Neural progenitor cell (in vitro differentiated cells): ENCODE results near the gene KCNH2. TPM values are rescaled to one million over a fixed set of nuclear protein-coding genes. Genes with fewer than 3 reads are reported as not detected.
A peak's percentile ranks its signal among the peaks of the same experiment; 100 is the strongest.

Source experiments
- DNase-seq: peaks from one replicate; pipeline ENCODE4 v3.0.0-alpha.2; 2016; ENCODE audit warnings: low spot score
- H2AFZ ChIP-seq: fragments of 200-600 bp; sonication (generic); replicated peaks from 2 replicates; pipeline ENCODE4 v1.6.1; 2016; ENCODE audit warnings: antibody characterized with exemption
- H3F3A ChIP-seq: fragments of 200-600 bp; sonication (generic); 2 replicates; pipeline ENCODE4 v1.6.1; 2016; ENCODE audit warnings: antibody characterized with exemption, low read depth
- H3K27ac ChIP-seq: fragments of 200-600 bp; sonication (generic); 2 replicates; pipeline ENCODE4 v1.5.1; 2016; ENCODE audit warnings: mild to moderate bottlenecking
- H3K27me3 ChIP-seq: fragments of 200-600 bp; sonication (generic); 2 replicates; pipeline ENCODE4 v1.6.1; 2016; ENCODE audit warnings: mild to moderate bottlenecking, moderate library complexity
- H3K36me3 ChIP-seq: fragments of 200-600 bp; sonication (generic); 2 replicates; pipeline ENCODE4 v1.5.1; 2016
- H3K4me1 ChIP-seq: fragments of 200-600 bp; sonication (generic); 2 replicates; pipeline ENCODE4 v1.6.1; 2016; ENCODE audit warnings: mixed run types
- H3K4me2 ChIP-seq: fragments of 200-600 bp; sonication (generic); 2 replicates; pipeline ENCODE4 v1.6.1; 2016
- H3K4me3 ChIP-seq: fragments of 200-600 bp; sonication (generic); 2 replicates; pipeline ENCODE4 v1.5.1; 2016
- H3K79me2 ChIP-seq: fragments of 200-600 bp; sonication (generic); 2 replicates; pipeline ENCODE4 v1.6.1; 2016; ENCODE audit warnings: low read depth
- H3K9ac ChIP-seq: fragments of 200-600 bp; sonication (generic); 2 replicates; pipeline ENCODE4 v1.6.1; 2016
- H3K9me3 ChIP-seq: fragments of 200-600 bp; sonication (generic); 2 replicates; pipeline ENCODE4 v1.5.1; 2016; ENCODE audit warnings: low read depth
- H4K20me1 ChIP-seq: fragments of 200-600 bp; sonication (generic); 2 replicates; pipeline ENCODE4 v1.6.1; 2016; ENCODE audit warnings: low read depth
- H3K27ac Mint-ChIP-seq: 3 replicates; pipeline ENCODE4 v1.8.0; 2021; ENCODE audit warnings: mixed read lengths
- H3K27me3 Mint-ChIP-seq: 2 replicates; pipeline ENCODE4 v1.8.0; 2022; ENCODE audit warnings: low read depth, mild to moderate bottlenecking, inconsistent platforms, moderate library complexity, mixed read lengths; ENCODE audit not compliant: insufficient read depth
- H3K36me3 Mint-ChIP-seq: 3 replicates; pipeline ENCODE4 v1.8.0; 2021; ENCODE audit warnings: mixed read lengths
- H3K4me1 Mint-ChIP-seq: 3 replicates; pipeline ENCODE4 v1.8.0; 2021; ENCODE audit warnings: mixed read lengths
- H3K4me3 Mint-ChIP-seq: 3 replicates; pipeline ENCODE4 v1.8.0; 2021; ENCODE audit warnings: mild to moderate bottlenecking, moderate library complexity, mixed read lengths
- H3K9me3 Mint-ChIP-seq: 3 replicates; pipeline ENCODE4 v1.8.0; 2020; ENCODE audit warnings: mixed read lengths
- EZH2 ChIP-seq: fragments of 200-600 bp; sonication (generic); IDR thresholded peaks from 2 replicates; pipeline ENCODE4 v1.6.1; 2017; ENCODE audit warnings: antibody characterized with exemption, mild to moderate bottlenecking, moderate library complexity
- EZH2phosphoT487 ChIP-seq: fragments of 200-600 bp; sonication (generic); IDR thresholded peaks from 2 replicates; pipeline ENCODE4 v1.6.1; 2017; ENCODE audit warnings: antibody characterized with exemption
- total RNA-seq: library from RNA; depleted of rRNA; stranded (reverse); fragments of >200 nt; gene quantifications from 2 replicates; pipeline ENCODE4 v1.2.3, GENCODE V29; 2015; ENCODE audit warnings: low replicate concordance
- TF ChIP-seq, protein P1 (sequence below): fragments of 200-600 bp; sonication (generic); IDR thresholded peaks from 2 replicates; pipeline ENCODE4 v1.5.1; 2017; ENCODE audit warnings: antibody characterized with exemption, mild to moderate bottlenecking

The KCNH2 gene
- total RNA-seq, 1 donor from 2014 or later, result 2.6 TPM

DNA sequence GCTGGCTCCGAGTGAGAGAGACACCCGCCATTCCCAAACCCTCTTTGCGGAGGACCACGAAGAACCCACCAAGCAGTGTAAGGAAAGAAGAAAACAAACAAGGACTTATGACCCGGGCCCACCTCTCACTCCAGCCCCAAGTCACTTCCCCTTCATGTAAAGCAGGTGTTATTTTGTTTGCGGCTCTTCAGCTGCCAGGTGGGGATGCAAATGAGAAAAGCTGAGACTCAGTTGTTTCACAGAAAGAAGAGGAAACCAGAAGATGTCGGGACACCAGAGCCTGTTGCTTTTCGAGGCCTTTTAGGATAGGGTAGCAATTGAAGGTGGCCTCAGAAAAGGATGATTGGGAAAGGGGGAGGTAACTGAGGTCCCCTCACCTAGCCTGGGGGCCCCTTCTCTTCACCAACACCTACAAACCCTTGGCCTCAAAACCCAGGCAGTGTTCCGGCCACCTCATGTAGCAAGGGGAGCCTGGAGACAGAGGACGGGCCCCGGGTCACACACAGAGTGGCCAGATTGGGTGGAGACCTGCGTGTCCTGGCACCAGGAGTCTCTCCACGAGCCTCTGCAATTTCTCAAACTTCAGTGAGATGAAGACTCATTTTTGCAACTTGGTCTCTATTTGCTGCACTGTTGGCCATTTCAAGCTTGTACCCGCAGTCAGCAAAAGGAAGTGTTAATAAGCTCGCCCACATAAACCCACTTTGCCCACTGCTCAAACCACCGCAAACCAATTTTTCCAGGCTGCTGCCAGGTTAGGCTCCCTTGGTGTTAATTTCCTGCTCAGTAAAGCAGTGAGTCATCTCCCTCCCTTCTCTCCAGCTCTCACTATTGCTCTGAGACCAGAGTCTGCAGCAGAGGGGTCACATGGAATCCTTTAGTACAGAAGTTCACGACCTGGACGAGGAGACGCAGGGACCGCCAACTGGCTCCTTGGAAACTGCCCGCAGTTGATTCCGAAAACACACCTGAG lies 80.3 kb downstream of the KCNH2 start:
- peak overlapping the region; percentile 13 for H3K4me3 Mint-ChIP-seq
- no peak overlapping the region for H3K9ac ChIP-seq
- H3K4me1 ChIP-seq, result no peaks in the 10 kb centered on the region
- peaks cover 20% of the 10 kb centered on the region for H3K27me3 ChIP-seq
- H2AFZ ChIP-seq, result no peak overlapping the region
- H3K4me1 Mint-ChIP-seq, result peaks cover 29% of the 10 kb centered on the region
- peaks cover 3% of the 10 kb centered on the region for H3K9me3 ChIP-seq
- H3K9me3 Mint-ChIP-seq, result peaks cover 14% of the 10 kb centered on the region
- peaks cover 20% of the 10 kb centered on the region for H3K27me3 Mint-ChIP-seq
- no peak overlapping the region for H3K27ac ChIP-seq
- no peaks in the 10 kb centered on the region for H4K20me1 ChIP-seq
- no peak overlapping the region for H3K4me2 ChIP-seq
- H3K36me3 ChIP-seq, result no peaks in the 10 kb centered on the region
- no peak for DNase-seq
- no peaks in the 10 kb centered on the region for H3K79me2 ChIP-seq
- H3K36me3 Mint-ChIP-seq, result no peaks in the 10 kb centered on the region
- TF ChIP-seq, protein P1, sequence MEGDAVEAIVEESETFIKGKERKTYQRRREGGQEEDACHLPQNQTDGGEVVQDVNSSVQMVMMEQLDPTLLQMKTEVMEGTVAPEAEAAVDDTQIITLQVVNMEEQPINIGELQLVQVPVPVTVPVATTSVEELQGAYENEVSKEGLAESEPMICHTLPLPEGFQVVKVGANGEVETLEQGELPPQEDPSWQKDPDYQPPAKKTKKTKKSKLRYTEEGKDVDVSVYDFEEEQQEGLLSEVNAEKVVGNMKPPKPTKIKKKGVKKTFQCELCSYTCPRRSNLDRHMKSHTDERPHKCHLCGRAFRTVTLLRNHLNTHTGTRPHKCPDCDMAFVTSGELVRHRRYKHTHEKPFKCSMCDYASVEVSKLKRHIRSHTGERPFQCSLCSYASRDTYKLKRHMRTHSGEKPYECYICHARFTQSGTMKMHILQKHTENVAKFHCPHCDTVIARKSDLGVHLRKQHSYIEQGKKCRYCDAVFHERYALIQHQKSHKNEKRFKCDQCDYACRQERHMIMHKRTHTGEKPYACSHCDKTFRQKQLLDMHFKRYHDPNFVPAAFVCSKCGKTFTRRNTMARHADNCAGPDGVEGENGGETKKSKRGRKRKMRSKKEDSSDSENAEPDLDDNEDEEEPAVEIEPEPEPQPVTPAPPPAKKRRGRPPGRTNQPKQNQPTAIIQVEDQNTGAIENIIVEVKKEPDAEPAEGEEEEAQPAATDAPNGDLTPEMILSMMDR, result no peak
- TF ChIP-seq EZH2 (no peak), EZH2phosphoT487 (no peak)
- H3K4me3 ChIP-seq, result no peak overlapping the region
- H3K27ac Mint-ChIP-seq, result no peak overlapping the region
- H3F3A ChIP-seq, result no peaks in the 10 kb centered on the region

DNA sequence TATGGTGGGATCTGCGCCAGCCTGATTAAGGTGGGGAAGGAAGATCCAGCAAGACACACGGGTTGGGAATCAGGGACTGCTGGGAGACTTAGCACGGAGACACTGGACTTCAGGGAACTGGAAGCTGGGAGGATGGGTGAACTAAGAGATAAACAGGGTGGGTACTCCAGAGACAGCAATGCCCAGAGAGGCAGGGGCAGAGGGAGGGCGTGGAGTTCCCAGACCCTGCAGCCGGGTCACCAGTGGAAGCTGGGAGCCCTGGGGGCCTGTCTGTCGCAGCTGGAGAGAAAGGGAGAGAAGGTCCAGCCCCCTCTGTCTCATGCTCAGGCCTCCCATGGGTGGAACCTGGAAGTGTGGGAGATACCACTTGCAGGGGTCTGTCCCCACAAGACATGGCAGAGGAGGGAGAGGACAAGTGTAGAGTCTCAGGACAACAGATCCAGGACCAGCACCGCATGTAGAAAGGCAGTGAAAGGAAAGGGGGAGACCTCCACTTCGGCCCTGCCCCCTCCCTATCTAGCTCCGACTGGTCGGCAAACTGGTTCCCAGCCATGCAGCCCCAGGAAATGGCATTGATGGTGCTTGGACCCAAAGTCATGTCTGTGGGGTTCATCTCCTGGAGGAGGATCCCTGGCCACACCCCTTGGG lies 81.4 kb downstream of the KCNH2 start:
- Mint-ChIP-seq H3K27me3 (peaks cover 21% of the 10 kb centered on the region), H3K4me3 (no peak overlapping the region), H3K27ac (no peak overlapping the region), H3K9me3 (peaks cover 15% of the 10 kb centered on the region), H3K4me1 (peaks cover 21% of the 10 kb centered on the region), H3K36me3 (no peaks in the 10 kb centered on the region)
- no peaks in the 10 kb centered on the region for H3F3A ChIP-seq
- TF ChIP-seq EZH2, result no peak
- no peaks in the 10 kb centered on the region for H3K79me2 ChIP-seq
- H3K4me3 ChIP-seq, result no peak overlapping the region
- H4K20me1 ChIP-seq, result no peaks in the 10 kb centered on the region
- H2AFZ ChIP-seq, result no peak overlapping the region
- no peak overlapping the region for H3K27ac ChIP-seq
- DNase-seq, result no peak
- peaks cover 20% of the 10 kb centered on the region for H3K27me3 ChIP-seq
- H3K4me1 ChIP-seq, result no peaks in the 10 kb centered on the region
- no peak overlapping the region for H3K9ac ChIP-seq
- H3K36me3 ChIP-seq, result no peaks in the 10 kb centered on the region
- H3K4me2 ChIP-seq, result no peak overlapping the region
- H3K9me3 ChIP-seq, result peaks cover 3% of the 10 kb centered on the region

DNA sequence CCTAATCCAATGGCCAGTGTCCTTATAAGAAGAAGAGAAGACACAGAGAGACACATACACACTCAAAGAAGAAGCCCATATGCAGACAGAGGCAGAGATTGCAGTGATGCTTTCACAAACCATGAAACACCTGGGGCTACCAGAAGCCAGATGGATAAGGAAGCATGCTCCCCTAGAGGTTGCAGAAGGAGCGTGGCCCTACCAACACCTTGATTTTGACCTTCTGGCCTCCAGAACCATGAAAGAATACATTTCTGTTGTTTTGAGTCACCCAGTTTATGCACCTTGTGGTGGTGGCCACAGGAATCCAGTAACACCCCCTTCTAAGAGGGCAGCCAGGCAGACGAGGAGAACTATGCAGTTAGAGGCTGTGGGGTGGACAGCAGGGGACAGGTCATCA lies 82.3 kb downstream of the KCNH2 start:
- no peak overlapping the region for H3K27ac ChIP-seq
- no peaks in the 10 kb centered on the region for H3K36me3 ChIP-seq
- H3K9me3 ChIP-seq, result peaks cover 3% of the 10 kb centered on the region
- H3K4me1 Mint-ChIP-seq, result peaks cover 12% of the 10 kb centered on the region
- no peaks in the 10 kb centered on the region for H3K4me1 ChIP-seq
- H3K27me3 ChIP-seq, result peaks cover 20% of the 10 kb centered on the region
- peaks cover 15% of the 10 kb centered on the region for H3K9me3 Mint-ChIP-seq
- no peak overlapping the region for H3K4me3 Mint-ChIP-seq
- no peaks in the 10 kb centered on the region for H3K36me3 Mint-ChIP-seq
- H2AFZ ChIP-seq, result no peak overlapping the region
- H3K79me2 ChIP-seq, result no peaks in the 10 kb centered on the region
- H3F3A ChIP-seq, result no peaks in the 10 kb centered on the region
- no peak overlapping the region for H3K4me2 ChIP-seq
- TF ChIP-seq EZH2phosphoT487, result no peak
- no peak for TF ChIP-seq EZH2
- TF ChIP-seq, protein P1, result no peak
- H3K9ac ChIP-seq, result no peak overlapping the region
- peaks cover 19% of the 10 kb centered on the region for H3K27me3 Mint-ChIP-seq
- H3K27ac Mint-ChIP-seq, result no peak overlapping the region
- DNase-seq, result no peak
- H3K4me3 ChIP-seq, result no peak overlapping the region
- H4K20me1 ChIP-seq, result no peaks in the 10 kb centered on the region

Other genes starting within 250 kb of the KCNH2 start
- 0.03 TPM in 1 of 2 replicates, not detected in the other for gene GIMAP5, start 240.9 kb downstream of the KCNH2 start, total RNA-seq
- 0.54 and 1.1 TPM in 2 replicates for gene TMEM176B, start 178.0 kb downstream of the KCNH2 start, total RNA-seq
- 0.62 TPM in 1 of 2 replicates, not detected in the other for gene TMEM176A, start 177.6 kb downstream of the KCNH2 start, total RNA-seq
- not detected in 2 replicates for gene AOC1, start 125.8 kb downstream of the KCNH2 start, total RNA-seq
- gene NOS3, start 12.7 kb upstream of the KCNH2 start, total RNA-seq, result 1.3 and 11.0 TPM in 2 replicates
- 0.43 and 1.8 TPM in 2 replicates for gene ATG9B, start 46.2 kb upstream of the KCNH2 start, total RNA-seq
- gene ABCB8, start 50.1 kb upstream of the KCNH2 start, total RNA-seq, result 7.9 and 19.9 TPM in 2 replicates
- gene ASIC3, start 70.2 kb upstream of the KCNH2 start, total RNA-seq, result 1.6 TPM in 1 of 2 replicates, not detected in the other
- gene CDK5, start 79.6 kb upstream of the KCNH2 start, total RNA-seq, result 8.1 and 10.3 TPM in 2 replicates
- gene SLC4A2, start 81.3 kb upstream of the KCNH2 start, total RNA-seq, result 26.1 and 85.7 TPM in 2 replicates
- 22.4 and 71.0 TPM in 2 replicates for gene FASTK, start 102.5 kb upstream of the KCNH2 start, total RNA-seq
- 6.0 and 49.4 TPM in 2 replicates for gene TMUB1, start 105.2 kb upstream of the KCNH2 start, total RNA-seq
- 38.9 and 73.0 TPM in 2 replicates for gene AGAP3, start 108.2 kb upstream of the KCNH2 start, total RNA-seq
- not detected in 2 replicates for gene GBX1, start 189.4 kb upstream of the KCNH2 start, total RNA-seq
- gene ASB10, start 208.9 kb upstream of the KCNH2 start, total RNA-seq, result not detected in 2 replicates
- not detected in 2 replicates for gene H2BK1, start 232.2 kb upstream of the KCNH2 start, total RNA-seq
- 31.3 and 40.7 TPM in 2 replicates for gene ABCF2, start 248.9 kb upstream of the KCNH2 start, total RNA-seq